ENCODE results near the gene FTH1.

- TF ChIP-seq GATA2 (IDR thresholded peaks at IDR 0.05; ENCODE audit: low read depth, low read length) = no peak
- no peak for TF ChIP-seq GATA3 (IDR thresholded peaks at IDR 0.05; ENCODE audit: low read depth, low read length)
These were observed 4.0 kb downstream of the FTH1 start for GRCh38 chr11:61963282-61964057.

Data from SH-SY5Y (cell line).